GM19193 (cell line): Measurements from ENCODE around the gene GRIK3.

Experiments
- POLR2A ChIP-seq: IDR thresholded peaks from 4 replicates; pipeline ENCODE4 v1.6.1; 2011; ENCODE audit not compliant: insufficient read depth, insufficient read length; ENCODE audit errors: extremely low read depth

Gene GRIK3

GRCh38 chr1:37056325-37056724 lies 22.0 kb upstream of the GRIK3 start:
- TF ChIP-seq POLR2A = no peak

GRCh38 chr1:37055631-37056030 lies 21.3 kb upstream of the GRIK3 start:
- TF ChIP-seq POLR2A = no peak

GRCh38 chr1:37053173-37053572 lies 18.9 kb upstream of the GRIK3 start:
- no peak for TF ChIP-seq POLR2A

- TF ChIP-seq POLR2A = no peak
Observed at GRCh38 chr1:37052120-37052519, 17.8 kb upstream of the GRIK3 start.

- TF ChIP-seq POLR2A = no peak
Observed at GRCh38 chr1:37051346-37051745, 17.0 kb upstream of the GRIK3 start.

GRCh38 chr1:37047542-37047941 lies 13.2 kb upstream of the GRIK3 start:
- no peak for TF ChIP-seq POLR2A

GRCh38 chr1:37043101-37043500 lies 8.8 kb upstream of the GRIK3 start:
- TF ChIP-seq POLR2A = no peak

DNA sequence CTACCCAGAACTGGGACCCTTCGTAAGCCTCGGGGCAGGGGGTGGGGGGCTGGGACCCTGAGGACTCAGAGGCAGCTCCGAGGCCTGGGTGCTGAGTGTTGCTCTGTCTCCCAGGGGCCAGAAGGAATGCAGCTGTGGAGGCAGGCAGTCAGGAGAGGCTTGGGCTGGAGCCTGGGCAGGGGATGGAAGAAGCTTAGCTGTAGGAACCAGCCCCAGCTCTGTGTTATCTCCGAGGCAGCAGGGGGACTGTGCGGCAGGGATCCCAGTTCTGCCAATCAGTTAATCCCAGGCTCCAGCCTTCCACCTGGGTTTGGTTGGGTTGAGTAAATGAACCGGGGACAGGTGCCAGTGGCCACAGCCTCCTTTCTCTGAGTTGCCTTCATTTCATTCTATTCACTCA lies 8.2 kb upstream of the GRIK3 start:
- TF ChIP-seq POLR2A = no peak

DNA sequence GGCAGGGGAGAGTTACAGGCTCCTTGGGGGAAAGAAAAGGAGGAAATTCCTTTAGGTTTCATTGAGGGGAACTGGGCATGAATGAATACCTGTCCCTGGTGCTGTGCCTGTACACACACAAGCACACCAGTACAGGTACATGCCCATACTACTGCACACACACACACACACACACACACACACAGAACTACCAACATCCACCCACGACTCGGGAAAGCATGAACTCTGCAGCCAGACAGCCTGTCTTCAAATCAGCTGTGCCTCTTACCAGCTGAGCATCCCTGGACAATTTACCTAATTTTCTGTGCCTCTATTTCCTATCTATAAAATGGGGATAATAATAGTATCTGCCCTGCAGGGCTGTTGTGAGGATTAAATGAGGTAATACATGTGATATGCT lies 7.2 kb upstream of the GRIK3 start:
- TF ChIP-seq POLR2A = no peak

DNA sequence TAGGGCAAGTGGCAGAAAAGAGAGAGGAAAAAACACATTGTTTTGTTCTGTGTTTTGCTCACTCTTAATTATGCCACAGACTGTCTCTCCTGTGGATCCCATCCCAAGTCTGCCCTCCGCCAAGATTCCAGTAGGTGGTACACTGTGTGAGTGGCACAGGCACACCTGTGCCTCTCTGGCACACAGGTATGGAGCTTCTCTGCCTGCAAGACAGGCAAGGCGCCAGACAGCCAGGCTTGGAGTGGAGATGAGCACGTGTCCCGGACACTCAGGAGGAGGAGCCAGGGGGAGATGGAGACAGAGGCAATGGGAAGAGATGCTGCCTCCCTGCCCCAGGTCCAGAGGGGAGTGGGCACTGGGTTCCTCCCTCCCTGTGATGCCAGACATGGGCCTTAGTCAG lies 6.5 kb upstream of the GRIK3 start:
- no peak for TF ChIP-seq POLR2A

DNA sequence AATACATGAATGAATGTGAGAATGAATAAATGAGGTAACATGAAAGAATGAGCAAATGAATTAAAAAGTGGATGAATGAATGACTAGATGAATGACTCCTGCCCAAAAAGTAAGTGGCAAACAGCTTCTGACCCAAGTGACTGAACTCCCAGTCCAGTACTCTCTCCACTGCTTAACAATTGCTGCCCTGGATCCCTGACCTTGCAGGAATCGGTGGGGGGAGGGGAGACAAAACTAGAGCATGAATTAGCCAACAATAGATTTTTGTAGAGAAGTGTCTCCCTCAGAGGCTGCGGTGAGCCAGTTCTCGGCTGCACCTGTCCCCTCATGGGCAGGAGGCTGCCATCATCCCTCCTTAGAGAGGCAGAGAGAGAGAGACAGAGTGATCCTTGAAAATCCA lies 5.9 kb upstream of the GRIK3 start:
- no peak for TF ChIP-seq POLR2A

DNA sequence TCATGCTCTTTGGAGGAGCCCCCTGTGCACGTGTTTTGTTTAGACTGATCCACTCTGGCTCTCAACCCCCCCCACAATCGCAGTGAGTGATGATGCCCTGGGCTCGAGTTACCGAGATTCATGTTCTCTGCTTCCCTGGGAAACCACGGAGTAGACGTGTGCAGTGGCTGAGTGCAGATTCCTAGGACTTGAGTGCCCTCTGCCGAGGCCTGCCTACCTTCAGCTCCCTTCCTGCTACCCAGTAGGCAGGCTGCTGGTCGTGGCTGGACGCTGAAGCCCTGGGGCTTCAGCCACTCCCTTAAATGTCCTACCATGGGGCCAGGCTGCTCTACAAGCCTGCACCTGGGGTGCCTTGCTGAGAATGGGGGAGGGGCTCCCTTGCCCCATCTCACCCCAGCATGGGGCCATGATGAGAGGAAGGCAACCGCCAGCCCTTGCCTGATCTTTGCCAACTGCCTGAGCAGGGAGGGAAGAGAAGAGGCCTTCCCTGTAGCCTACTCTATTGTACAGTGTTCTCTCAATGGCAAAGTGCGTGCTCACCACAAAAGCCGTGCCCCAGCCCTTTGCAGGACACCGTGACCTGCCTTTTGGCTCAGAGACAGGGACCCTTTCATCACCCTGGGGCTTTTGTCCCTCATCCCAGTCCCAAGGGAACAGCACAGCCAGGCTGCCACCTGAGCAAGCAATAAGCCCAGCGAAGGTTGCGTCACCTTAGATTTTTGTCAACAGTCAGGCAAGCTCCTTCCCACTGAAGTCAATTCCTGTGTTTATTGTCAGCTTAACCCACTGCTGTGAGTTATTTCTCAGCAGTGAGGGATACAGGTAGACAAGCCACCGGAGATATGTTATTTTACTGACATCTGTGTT lies 4.1 kb upstream of the GRIK3 start:
- no peak for TF ChIP-seq POLR2A

- no peak for TF ChIP-seq POLR2A
Observed at GRCh38 chr1:37037690-37038089, 3.4 kb upstream of the GRIK3 start.

GRCh38 chr1:37036667-37037053 lies 2.3 kb upstream of the GRIK3 start:
- TF ChIP-seq POLR2A = no peak

GRCh38 chr1:37035796-37036666 lies 1.7 kb upstream of the GRIK3 start:
- no peak for TF ChIP-seq POLR2A
